Measurements from ENCODE around the gene KDM4C.

- TF ChIP-seq CEBPB (IDR thresholded peaks at IDR 0.05; ENCODE audit: low read depth): no peak
- TF ChIP-seq POLR2A (IDR thresholded peaks at IDR 0.05; ENCODE audit: borderline replicate concordance, extremely low read depth, insufficient read depth, insufficient read length): no peak
Measured at GRCh38 chr9:7143645-7144200, 385.9 kb downstream of the KDM4C start.
